ACHN (cell line): ENCODE results near the gene CSH1.
"Not testable (repeated sequence)": the region's sequence is repeated elsewhere in the genome, so short reads cannot be mapped to it uniquely, and the experiment has no call there.

Experiments
- DNase-seq: peaks from one replicate; pipeline ENCODE4 v3.0.0-alpha.2; 2015
- in situ Hi-C: cut with HindIII; loops from 2 replicates; pipeline ENCODE4 v1.10.0; 2017; ENCODE audit warnings: low sequenced_read_pairs, low pct_ligation_motif_present, low pct_unique_long_range_greater_than_20kb

Gene CSH1

GRCh38 chr17:63896524-63897354, at the start of gene CSH1:
TSS of gene CSH1 (minus strand) at chr17:63896574. CDS start at chr17:63896511, 63 bp downstream.
- in situ Hi-C loops, DNase-seq: not testable (repeated sequence)

GRCh38 chr17:63945784-63946439, 49.5 kb upstream of the CSH1 start:
- no peak for DNase-seq
- in situ Hi-C loops, result no loop called here

- in situ Hi-C loops, result no loop called here
- DNase-seq, result no peak
Observed at GRCh38 chr17:63944736-63945499, 48.5 kb upstream of the CSH1 start.

GRCh38 chr17:63943745-63944144, 47.4 kb upstream of the CSH1 start:
- in situ Hi-C loops, result no loop called here
- no peak for DNase-seq

GRCh38 chr17:63942309-63942985, 46.1 kb upstream of the CSH1 start:
- in situ Hi-C loops, result no loop called here
- DNase-seq, result no peak

- in situ Hi-C loops, result no loop called here
- DNase-seq, result no peak
Observed at GRCh38 chr17:63941751-63942150, 45.4 kb upstream of the CSH1 start.

GRCh38 chr17:63941162-63941561, 44.8 kb upstream of the CSH1 start:
- in situ Hi-C loops, result no loop called here
- no peak for DNase-seq

GRCh38 chr17:63940584-63940983, 44.2 kb upstream of the CSH1 start:
- in situ Hi-C loops, result no loop called here
- no peak for DNase-seq

GRCh38 chr17:63939884-63940283, 43.5 kb upstream of the CSH1 start:
- in situ Hi-C loops, result no loop called here
- DNase-seq, result no peak

- DNase-seq, result no peak
- in situ Hi-C loops, result no loop called here
Observed at GRCh38 chr17:63939401-63939800, 43.0 kb upstream of the CSH1 start.

GRCh38 chr17:63937920-63938319, 41.5 kb upstream of the CSH1 start:
- in situ Hi-C loops, result no loop called here
- DNase-seq, result no peak

GRCh38 chr17:63937319-63937718, 40.9 kb upstream of the CSH1 start:
- in situ Hi-C loops, result no loop called here
- no peak for DNase-seq

GRCh38 chr17:63934183-63935112, 38.1 kb upstream of the CSH1 start:
- in situ Hi-C loops, result no loop called here

GRCh38 chr17:63933598-63933997, 37.2 kb upstream of the CSH1 start:
- in situ Hi-C loops, result no loop called here
- no peak for DNase-seq

More at GRCh38 chr17:63934183-63935112, 38.1 kb upstream of the CSH1 start:
- no peak for DNase-seq

- DNase-seq, result no peak
- in situ Hi-C loops, result no loop called here
Observed at GRCh38 chr17:63932721-63933120, 36.3 kb upstream of the CSH1 start.

GRCh38 chr17:63931981-63932561, 35.7 kb upstream of the CSH1 start, which contains the start of gene CD79B:
TSS of gene CD79B (minus strand) at chr17:63932331. CDS start at chr17:63932261, 70 bp downstream.
- no peak for DNase-seq
- in situ Hi-C loops, result no loop called here

GRCh38 chr17:63930951-63931575, 34.7 kb upstream of the CSH1 start:
- DNase-seq, result no peak
- in situ Hi-C loops, result no loop called here
